BLaER1 treated with 17β-estradiol and CSF1 and Interleukin-3, amounts not matched to agents 10 nM and 100 nM (cell line): ENCODE results near the gene DUSP28.
"Not testable (repeated sequence)": the region's sequence is repeated elsewhere in the genome, so short reads cannot be mapped to it uniquely, and the experiment has no call there.

ENCODE experiments used
- H3K27ac ChIP-seq, 11 experiments: shearing (Covaris generic); formaldehyde crosslinking; 2 replicates each; pipeline ENCODE4 v1.8.1; 2022
- H3K27me3 ChIP-seq, 11 experiments: shearing (Covaris generic); formaldehyde crosslinking; 2 replicates each; pipeline ENCODE4 v1.8.1; 2022
- H3K36me3 ChIP-seq, 11 experiments: shearing (Covaris generic); formaldehyde crosslinking; 2 replicates each; pipeline ENCODE4 v1.8.1; 2022
- H3K4me1 ChIP-seq, 10 experiments: shearing (Covaris generic); formaldehyde crosslinking; 2 replicates each; pipeline ENCODE4 v1.8.1; 2022
- H3K4me2 ChIP-seq, 11 experiments: shearing (Covaris generic); formaldehyde crosslinking; 2 replicates each; pipeline ENCODE4 v1.8.1; 2022
- H3K4me3 ChIP-seq, 10 experiments: shearing (Covaris generic); formaldehyde crosslinking; 2 replicates each; pipeline ENCODE4 v1.8.1; 2022
- H3K9ac ChIP-seq, 11 experiments: shearing (Covaris generic); formaldehyde crosslinking; 2 replicates each; pipeline ENCODE4 v1.8.1; 2022
- H3K9me3 ChIP-seq, 11 experiments: shearing (Covaris generic); formaldehyde crosslinking; replicated peaks in 1 of 11; 2 replicates each; pipeline ENCODE4 v1.8.1; 2022
- H4K20me1 ChIP-seq, 11 experiments: shearing (Covaris generic); formaldehyde crosslinking; 2 replicates each; pipeline ENCODE4 v1.8.1; 2022
- Cebpa-rat ChIP-seq, 11 experiments: shearing (Covaris generic); IDR thresholded peaks; 2 replicates each; pipeline ENCODE4 v1.8.1; 2022

DUSP28 gene

DNA sequence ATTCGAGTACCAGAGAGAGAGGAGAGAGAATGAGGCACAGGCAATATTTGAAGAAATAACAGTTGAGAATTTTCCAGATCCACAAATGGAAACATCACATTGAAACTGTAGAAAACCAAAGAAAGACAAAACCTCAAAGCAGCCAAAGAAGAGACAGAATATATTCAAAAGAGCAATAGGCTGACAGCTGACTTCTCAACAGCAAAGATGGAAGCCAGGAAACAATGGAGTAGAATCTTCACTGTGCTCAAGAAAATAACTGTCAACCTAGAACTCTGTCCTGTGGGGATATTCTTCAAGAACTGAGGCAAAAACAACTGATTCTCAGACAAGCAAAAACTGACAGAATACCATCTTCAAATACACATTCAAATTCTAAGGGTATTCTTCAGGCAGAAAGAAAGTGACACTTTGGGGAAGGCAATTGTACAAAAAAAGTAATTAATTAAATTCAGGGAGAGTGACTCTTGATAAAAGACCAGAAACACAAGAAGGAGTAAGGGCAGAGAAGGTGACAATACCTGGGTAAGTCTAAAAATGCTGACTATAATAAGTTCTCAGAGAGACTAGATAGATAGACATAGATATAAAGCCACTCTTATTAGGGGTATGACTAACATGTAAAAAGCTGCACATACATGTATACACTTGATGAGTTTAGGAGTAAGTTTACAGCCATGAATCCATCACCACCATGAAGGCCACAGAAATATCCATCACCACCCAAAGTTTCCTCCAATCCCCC, 28.0 kb upstream of the DUSP28 start:
- H3K27ac ChIP-seq: no peak overlapping the region

DNA sequence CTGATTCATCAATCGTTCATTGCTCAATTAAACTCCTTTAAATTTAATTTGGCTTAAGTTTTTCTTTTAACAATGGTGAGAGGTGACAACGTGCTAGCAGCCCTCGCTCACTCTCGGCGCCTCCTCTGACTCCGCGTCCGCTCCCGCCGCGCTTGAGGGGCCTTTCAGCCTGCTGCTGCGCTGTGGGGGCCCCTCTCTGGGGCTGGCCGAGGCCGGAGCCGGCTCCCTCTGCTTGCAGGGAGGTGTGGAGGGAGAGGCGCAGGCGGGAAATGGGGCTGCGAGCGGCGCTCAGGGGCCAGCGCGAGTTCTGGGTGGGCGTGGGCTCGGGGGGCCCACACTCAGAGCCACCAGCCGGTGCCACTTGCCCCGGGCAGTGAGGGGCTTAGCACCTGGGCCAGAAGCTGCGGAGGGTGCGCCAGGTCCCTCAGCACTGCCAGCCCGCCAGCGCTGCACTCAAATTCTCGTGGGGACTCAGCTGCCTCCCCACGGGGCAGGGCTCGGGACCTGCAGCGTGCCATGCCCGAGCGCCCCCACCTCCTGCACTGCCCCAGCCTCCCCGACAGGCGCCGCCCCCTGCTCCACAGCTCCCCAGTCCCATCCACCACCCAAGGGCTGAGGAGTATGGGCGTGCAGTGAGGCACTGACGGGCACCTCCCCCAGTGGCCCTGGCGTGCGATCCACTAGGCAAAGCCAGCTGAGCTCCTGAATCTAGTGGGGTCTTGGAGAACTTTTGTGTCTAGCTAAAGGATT, 22.0 kb upstream of the DUSP28 start:
- no peak overlapping the region for H3K27ac ChIP-seq
- no peak overlapping the region for H3K4me3 ChIP-seq
- no peaks in the 10 kb centered on the region for H3K4me1 ChIP-seq
- peaks cover 48 to 70% (median 60%) of the 10 kb centered on the region in 11 experiments for H3K9me3 ChIP-seq
- no peak for TF ChIP-seq Cebpa-rat (IDR thresholded peaks at IDR 0.05)
- H3K9ac ChIP-seq: no peak overlapping the region
- H3K36me3 ChIP-seq: peaks cover 84 to 100% (median 97%) of the 10 kb centered on the region in 11 experiments
- no peak overlapping the region for H3K4me2 ChIP-seq
- no peaks in the 10 kb centered on the region for H3K27me3 ChIP-seq
- H4K20me1 ChIP-seq: peaks cover 0 to 64% (median 11%) of the 10 kb centered on the region in 11 experiments; a peak in 8 of 22 replicates

More for the DNA sequence above, 28.0 kb upstream of the DUSP28 start:
- no peak for TF ChIP-seq Cebpa-rat (IDR thresholded peaks at IDR 0.05)
- H3K9ac ChIP-seq: no peak overlapping the region
- no peaks in the 10 kb centered on the region for H3K4me1 ChIP-seq
- H3K27me3 ChIP-seq: no peaks in the 10 kb centered on the region
- H4K20me1 ChIP-seq: peaks cover 0 to 50% (median 1%) of the 10 kb centered on the region in 11 experiments; a peak in 7 of 22 replicates
- peaks cover 74 to 86% (median 81%) of the 10 kb centered on the region in 11 experiments for H3K9me3 ChIP-seq
- H3K4me2 ChIP-seq: no peak overlapping the region
- H3K4me3 ChIP-seq: peak overlapping the region in 2 of 10 experiments; percentile 32 to 33; a peak in 3 of 20 replicates
- peaks cover 85 to 100% (median 97%) of the 10 kb centered on the region in 11 experiments for H3K36me3 ChIP-seq

DNA sequence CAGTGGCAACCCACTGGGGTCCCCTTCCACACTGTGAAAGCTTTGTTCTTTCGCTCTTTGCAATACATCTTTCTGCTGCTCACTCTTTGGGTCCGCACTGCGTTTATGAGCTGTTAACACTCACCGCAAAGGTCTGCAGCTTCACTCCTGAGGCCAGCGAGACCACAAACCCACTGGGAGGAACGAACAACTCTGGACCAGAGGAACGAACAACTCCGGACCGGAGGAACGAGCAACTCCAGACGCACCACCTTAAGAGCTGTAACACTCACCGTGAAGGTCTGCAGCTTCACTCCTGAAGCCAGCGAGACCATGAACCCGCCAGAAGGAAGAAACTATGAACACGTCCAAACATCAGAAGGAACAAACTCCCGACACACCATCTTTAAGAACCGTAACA, 21.1 kb upstream of the DUSP28 start:
- peaks cover 0 to 62% (median 11%) of the 10 kb centered on the region in 11 experiments; a peak in 8 of 22 replicates for H4K20me1 ChIP-seq
- H3K27ac ChIP-seq, H3K4me3 ChIP-seq, H3K9ac ChIP-seq, H3K4me2 ChIP-seq, H3K27me3 ChIP-seq, H3K4me1 ChIP-seq: not testable (repeated sequence)
- H3K36me3 ChIP-seq: peaks cover 76 to 100% (median 95%) of the 10 kb centered on the region in 11 experiments
- peaks cover 39 to 67% (median 58%) of the 10 kb centered on the region in 11 experiments for H3K9me3 ChIP-seq

DNA sequence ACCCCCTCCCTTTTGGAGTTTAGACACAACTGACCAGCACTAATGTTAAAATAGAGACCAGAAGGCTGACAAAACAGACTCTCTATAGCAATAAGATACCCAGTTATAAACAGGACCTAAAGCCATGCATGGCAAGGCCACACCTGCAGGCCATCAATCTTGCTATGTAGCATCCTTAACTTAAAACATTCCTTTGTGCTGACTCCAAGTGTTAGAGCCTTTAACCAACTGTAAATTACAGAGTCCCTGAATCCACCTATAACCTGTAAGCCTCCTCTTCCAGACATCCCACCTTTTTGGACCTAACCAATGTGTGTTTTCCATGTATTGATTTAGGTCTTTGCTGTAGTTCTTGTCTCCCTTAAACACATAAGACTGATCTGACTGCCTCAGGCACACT, 20.3 kb upstream of the DUSP28 start:
- TF ChIP-seq Cebpa-rat (IDR thresholded peaks at IDR 0.05): no peak

DNA sequence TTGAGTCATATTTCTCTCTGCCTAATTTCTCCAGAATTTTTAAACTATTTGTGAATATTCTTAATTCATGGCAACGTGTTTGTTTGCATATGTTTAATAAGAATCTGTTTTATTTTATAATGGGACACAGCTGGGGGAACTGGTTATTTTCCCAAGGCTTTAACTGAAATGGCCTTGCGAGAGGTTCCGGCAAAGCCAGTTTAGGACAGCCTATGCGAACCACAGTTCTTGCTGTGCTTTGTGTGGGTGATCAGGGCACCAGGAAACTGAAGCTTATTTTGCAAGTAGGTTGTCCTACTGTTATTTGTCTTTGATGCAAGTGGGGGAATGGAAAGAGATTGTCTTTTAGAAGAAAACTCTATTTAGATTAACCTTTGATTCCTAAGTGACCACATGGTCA, 8.9 kb upstream of the DUSP28 start:
- H3K4me1 ChIP-seq: peaks cover 48 to 58% (median 56%) of the 10 kb centered on the region in 10 experiments
- peaks cover 12 to 37% (median 17%) of the 10 kb centered on the region in 11 experiments; a peak in 16 of 22 replicates for H4K20me1 ChIP-seq
- peaks cover 20 to 53% (median 47%) of the 10 kb centered on the region in 11 experiments for H3K36me3 ChIP-seq
- peaks cover 0 to 19% (median 12%) of the 10 kb centered on the region in 11 experiments; a peak in 16 of 22 replicates for H3K9me3 ChIP-seq
- no peaks in the 10 kb centered on the region for H3K27me3 ChIP-seq
- peak overlapping the region; percentile 65 to 88 (median 79) for H3K4me2 ChIP-seq
- H3K27ac ChIP-seq: peak overlapping the region; percentile 35 to 93 (median 84)
- peak overlapping the region; percentile 51 to 77 (median 72); a peak in 21 of 22 replicates for H3K9ac ChIP-seq
- TF ChIP-seq Cebpa-rat (IDR thresholded peaks at IDR 0.05): no peak
- H3K4me3 ChIP-seq: peak overlapping the region in 4 of 10 experiments; percentile 12 to 37 (median 28); a peak in 7 of 20 replicates

More for the DNA sequence above, 20.3 kb upstream of the DUSP28 start:
- peaks cover 31 to 67% (median 55%) of the 10 kb centered on the region in 11 experiments for H3K9me3 ChIP-seq
- H3K36me3 ChIP-seq: peaks cover 68 to 98% (median 92%) of the 10 kb centered on the region in 11 experiments
- H3K9ac ChIP-seq: no peak overlapping the region
- H3K27me3 ChIP-seq: no peaks in the 10 kb centered on the region
- no peak overlapping the region for H3K4me2 ChIP-seq
- peaks cover 0 to 53% (median 11%) of the 10 kb centered on the region in 11 experiments; a peak in 8 of 22 replicates for H4K20me1 ChIP-seq
- H3K4me1 ChIP-seq: no peaks in the 10 kb centered on the region
- H3K27ac ChIP-seq: no peak overlapping the region
- no peak overlapping the region for H3K4me3 ChIP-seq

DNA sequence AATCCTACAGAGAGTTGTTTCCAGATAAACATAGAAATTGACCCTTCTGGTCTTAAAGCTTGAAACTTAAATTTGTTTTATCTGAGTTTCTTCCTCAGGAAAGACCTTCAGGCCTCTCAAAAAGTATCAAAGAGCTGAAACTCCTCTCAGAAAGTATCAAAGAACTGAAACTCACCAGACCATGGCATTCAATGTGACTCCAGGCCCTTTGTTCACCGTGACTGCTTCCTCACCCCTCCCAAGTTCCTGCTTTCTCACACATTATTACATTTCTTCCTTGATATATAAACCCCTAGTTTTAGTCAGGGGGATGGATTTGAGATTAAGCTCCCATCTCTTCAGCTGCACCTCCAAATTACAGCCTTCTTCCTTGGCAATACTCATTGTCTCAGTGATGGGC, 8.3 kb upstream of the DUSP28 start:
- peak overlapping the region; percentile 65 to 88 (median 79) for H3K4me2 ChIP-seq
- peak overlapping the region in 4 of 10 experiments; percentile 12 to 37 (median 28); a peak in 5 of 20 replicates for H3K4me3 ChIP-seq
- peaks cover 20 to 59% (median 52%) of the 10 kb centered on the region in 11 experiments for H3K36me3 ChIP-seq
- H3K27me3 ChIP-seq: no peaks in the 10 kb centered on the region
- peaks cover 48 to 62% (median 61%) of the 10 kb centered on the region in 10 experiments for H3K4me1 ChIP-seq
- peaks cover 12 to 42% (median 22%) of the 10 kb centered on the region in 11 experiments; a peak in 17 of 22 replicates for H4K20me1 ChIP-seq
- H3K27ac ChIP-seq: peak overlapping the region; percentile 35 to 93 (median 84)
- peak overlapping the region; percentile 51 to 77 (median 72); a peak in 21 of 22 replicates for H3K9ac ChIP-seq
- TF ChIP-seq Cebpa-rat (IDR thresholded peaks at IDR 0.05): no peak
- H3K9me3 ChIP-seq: peaks cover 0 to 19% (median 12%) of the 10 kb centered on the region in 11 experiments; a peak in 16 of 22 replicates

DNA sequence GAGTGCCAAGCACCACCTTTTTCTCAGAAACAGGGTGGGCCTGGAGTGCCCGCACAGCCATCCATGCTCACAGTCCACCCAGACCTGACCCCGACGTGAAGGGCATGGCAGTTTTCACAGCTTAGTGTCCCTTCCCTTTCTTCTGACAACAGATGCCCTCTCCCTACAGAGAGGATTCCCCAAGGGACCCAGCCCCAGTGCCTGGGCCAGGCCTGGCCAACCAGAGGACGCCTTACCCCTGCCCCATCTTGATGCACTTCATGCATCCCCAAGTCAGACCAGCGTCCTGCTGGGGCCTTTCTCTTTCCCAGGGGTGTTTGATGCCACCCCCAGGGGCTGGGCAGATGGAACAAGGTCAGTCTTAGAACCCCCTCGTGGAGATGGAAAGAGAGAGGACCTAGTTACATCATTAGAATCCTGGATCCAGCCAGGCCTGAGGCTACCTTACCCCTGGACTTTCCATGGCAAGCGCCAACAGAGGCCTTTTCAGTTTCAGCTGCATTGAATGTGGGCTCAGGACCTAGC, 6.1 kb upstream of the DUSP28 start:
- peaks cover 66 to 81% (median 77%) of the 10 kb centered on the region in 10 experiments for H3K4me1 ChIP-seq
- H3K27ac ChIP-seq: peak overlapping the region in 8 of 11 experiments; percentile 25 to 93 (median 84); a peak in 16 of 22 replicates
- TF ChIP-seq Cebpa-rat (IDR thresholded peaks at IDR 0.05): no peak
- peak overlapping the region in 6 of 11 experiments; percentile 9 to 69 (median 36); a peak in 6 of 22 replicates for H3K9ac ChIP-seq
- H3K4me3 ChIP-seq: no peak overlapping the region; a peak in 1 of 20 replicates
- H3K27me3 ChIP-seq: no peaks in the 10 kb centered on the region
- H3K9me3 ChIP-seq: peaks cover 0 to 18% (median 8%) of the 10 kb centered on the region in 11 experiments; a peak in 17 of 22 replicates
- peaks cover 21 to 65% (median 41%) of the 10 kb centered on the region in 11 experiments; a peak in 18 of 22 replicates for H4K20me1 ChIP-seq
- peak overlapping the region in 9 of 11 experiments; percentile 65 to 88 (median 79); a peak in 18 of 22 replicates for H3K4me2 ChIP-seq
- H3K36me3 ChIP-seq: peaks cover 26 to 78% (median 72%) of the 10 kb centered on the region in 11 experiments
